HTR-8/SVneo (cell line): ENCODE data around the gene HDGF.
"Not testable (repeated sequence)": the region's sequence is repeated elsewhere in the genome, so short reads cannot be mapped to it uniquely, and the experiment has no call there.

Source experiments
- DNase-seq: peaks from one replicate; pipeline ENCODE4 v3.0.0; 2011; ENCODE audit warnings: low spot score, mixed read lengths; ENCODE audit not compliant: insufficient read length
- FAIRE-seq: peaks from 2 replicates; lab custom pipeline; 2011; peaks lifted over from hg19 to GRCh38; lab: Jason Lieb, UNC

Gene HDGF

DNA sequence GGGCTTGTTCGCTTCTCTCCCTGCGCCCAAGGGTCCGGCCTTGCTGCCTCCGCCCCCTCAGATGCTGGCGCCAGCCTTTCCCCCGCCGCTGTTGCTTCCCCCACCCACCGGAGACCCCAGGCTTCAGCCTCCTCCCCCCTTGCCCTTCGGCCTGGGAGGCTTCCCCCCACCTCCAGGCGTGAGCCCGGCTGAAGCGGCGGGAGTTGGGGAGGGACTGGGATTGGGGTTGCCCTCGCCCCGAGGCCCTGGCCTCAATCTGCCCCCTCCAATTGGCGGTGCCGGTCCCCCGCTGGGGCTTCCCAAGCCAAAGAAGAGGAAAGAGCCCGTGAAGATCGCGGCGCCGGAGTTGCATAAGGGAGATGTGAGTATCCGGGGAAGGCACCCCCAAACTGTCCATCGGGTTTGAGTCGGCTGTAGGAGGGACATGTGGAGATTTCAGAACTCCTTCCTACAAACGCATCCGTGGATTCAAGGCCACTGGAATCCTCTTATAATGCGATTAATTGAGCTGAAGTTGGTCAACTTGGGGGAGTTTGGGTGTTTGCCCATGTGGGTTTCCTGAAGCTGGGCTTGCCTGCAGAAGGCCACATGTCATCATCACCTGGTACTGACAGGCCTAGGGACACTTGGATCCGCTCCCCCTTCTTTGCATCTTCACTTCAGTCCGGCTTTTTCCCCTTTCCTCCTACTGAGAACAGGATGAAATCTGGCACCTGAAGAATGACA lies 16.6 kb upstream of the HDGF start:
- FAIRE-seq = no peak
- DNase-seq = no peak

DNA sequence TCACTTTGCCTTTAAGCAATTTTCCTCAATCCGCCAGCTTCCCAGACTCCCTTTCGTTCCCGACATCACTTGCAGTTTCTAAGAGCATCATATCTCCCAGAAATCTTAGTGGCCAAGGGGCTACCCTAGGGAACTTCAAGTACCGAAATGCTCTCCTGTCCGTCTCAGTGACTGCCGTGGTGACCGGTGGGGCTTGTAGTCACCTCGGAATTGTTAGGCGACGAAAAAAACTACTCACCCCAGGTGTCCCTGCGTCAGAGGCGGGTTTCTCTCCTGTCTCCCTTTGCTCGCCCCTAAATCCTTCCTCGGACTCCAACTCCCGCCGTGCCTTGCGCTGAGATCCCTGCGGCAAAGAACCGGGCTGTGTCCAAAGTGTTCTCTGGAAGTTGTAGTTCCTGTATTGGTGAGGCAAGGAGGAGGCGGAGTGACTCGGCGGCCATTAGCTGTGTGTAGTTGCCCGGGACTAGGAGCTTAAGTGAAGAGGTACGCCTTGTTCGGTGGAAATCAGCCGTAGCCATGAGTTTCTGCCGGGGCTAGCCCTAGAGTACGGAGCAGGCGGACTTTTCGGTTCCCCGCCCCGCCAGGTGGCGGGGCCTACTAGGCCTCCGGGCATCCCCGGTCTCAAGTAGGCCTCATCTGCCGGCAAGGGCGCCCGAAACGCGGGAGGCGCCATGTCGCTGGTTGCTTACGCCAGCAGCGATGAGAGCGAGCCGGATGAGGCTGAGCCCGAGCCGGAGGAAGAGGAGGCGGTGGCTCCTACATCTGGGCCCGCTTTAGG lies 15.8 kb upstream of the HDGF start, which contains the start of gene PRCC:
Gene PRCC, plus strand, starts transcription at position 435 of the 778 bp plus-strand sequence. Its CDS starts 237 bp downstream, at position 672.
- peak; percentile 90 for DNase-seq
- peak; percentile 9 for FAIRE-seq

DNA sequence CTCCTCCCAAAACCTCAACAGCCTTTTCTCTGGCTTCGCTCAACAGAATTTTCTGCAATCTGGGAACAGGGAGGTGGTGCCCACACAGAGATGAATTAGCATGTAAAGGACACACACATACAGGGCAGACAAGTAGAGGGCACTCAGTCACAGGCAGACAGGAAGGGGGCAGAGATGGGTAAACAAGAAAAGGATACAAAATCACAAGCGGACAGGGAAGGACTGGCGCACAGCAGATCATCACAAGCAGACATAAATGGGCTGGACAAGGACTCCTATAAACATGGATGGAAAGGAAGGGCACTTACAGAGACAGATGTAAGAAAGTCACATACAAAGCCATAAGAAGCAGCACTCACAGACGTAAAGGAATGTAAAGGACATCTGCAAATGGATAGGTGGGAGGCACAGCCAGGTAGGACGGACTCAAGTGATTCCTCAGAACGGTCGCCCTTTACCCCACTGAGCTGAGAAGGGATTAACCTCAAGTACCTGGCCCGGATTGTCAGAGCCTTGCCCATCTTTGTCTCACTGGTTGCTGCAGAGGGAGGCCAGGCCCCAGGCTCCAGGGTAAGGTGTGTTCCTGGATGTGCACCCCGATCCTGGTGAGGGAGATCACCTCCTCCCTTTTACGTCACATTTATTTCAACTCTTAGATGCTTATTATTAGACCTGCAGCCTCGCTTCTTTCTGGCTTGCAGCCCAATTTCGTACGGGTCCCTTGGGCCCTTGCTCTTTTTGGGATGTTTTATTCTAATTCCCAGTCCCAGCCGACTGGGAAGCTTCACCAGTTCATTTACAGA lies 15.0 kb upstream of the HDGF start:
- FAIRE-seq = no peak
- DNase-seq = no peak

DNA sequence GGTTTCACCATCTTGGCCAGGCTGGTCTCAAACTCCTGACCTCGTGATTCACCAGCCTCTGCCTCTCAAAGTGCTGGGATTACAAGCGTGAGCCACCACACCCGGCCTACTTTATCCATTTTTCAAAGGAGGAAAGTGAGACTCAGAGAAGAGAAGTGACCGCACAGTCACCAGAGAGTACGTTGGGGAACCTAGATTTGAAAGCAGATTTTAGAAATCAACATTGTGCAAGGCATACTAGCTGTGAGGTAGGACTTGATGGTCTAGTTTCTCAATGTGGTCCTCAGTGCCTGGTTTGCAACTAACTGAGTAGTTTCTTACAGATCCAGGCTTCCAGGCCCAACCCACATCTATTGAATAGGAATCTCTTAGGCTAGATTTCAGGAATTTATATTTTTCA lies 14.2 kb upstream of the HDGF start:
- FAIRE-seq (no peak), DNase-seq (no peak)

DNA sequence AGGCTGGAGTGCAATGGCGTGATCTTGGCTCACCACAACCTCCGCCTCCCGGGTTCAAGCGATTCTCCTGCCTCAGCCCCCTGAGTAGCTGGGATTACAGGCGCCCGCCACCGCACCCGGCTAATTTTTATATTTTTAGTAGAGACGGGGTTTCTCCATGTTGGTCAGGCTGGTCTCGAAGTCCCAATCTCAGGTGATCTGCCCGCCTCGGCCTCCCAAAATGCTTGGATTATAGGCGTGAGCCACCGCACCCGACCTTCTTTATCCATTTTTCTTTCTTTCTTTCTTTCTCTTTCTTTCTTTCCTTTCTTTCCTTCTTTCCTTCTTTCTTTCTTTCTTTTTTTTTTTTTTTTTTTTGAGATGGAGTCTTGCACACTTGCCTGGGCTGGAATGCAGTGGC lies 13.7 kb upstream of the HDGF start:
- DNase-seq, FAIRE-seq: not testable (repeated sequence)

DNA sequence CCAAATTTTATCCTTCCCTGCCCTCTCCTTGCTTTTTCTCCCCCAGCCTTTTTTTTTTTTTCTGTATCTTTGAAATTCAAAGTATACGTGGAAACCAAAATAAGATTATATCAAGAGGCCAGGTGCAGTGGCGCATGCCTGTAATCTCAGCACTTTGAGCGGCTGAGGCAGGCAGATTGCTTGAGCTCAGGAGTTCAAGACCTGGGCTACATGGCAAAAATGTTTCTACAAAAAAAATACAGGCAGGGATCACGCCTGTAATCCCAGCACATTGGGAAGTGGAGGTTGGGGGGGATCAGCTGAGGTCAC lies 9.3 kb upstream of the HDGF start:
- DNase-seq = no peak
- no peak for FAIRE-seq

DNA sequence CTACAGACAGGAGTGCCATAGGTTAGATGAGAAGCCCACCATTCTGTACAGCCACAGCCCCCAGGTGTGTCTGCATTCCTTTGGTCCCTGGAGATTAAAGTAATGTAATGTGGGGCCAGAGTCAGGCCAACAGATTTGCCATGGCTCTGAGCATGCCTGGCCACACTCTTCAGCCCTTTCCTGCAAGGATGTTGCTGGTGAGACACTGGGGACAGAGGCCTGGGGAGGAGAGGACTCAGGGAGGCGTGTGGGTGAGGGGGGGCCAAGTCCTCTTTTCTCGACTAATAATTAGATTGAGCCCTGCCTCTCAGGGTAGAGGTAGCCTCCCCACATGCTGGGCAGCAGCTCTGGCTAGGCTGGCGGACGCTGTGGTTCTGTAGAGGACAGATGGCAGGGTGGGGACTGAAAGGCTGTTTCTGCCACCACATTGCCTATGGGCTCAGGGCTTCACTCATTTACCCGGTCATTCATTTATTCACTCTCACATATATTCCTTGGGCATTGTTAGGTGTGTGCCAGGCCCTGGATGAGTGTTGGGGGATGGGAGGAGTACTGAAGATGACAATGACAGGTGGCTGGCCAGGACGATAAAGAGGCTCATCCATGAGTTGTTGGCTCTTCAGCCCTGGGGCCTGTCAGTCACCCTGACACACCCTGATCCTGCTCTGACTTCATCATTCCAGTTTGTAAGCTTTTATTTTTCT lies 8.8 kb upstream of the HDGF start:
- DNase-seq (no peak), FAIRE-seq (no peak)

DNA sequence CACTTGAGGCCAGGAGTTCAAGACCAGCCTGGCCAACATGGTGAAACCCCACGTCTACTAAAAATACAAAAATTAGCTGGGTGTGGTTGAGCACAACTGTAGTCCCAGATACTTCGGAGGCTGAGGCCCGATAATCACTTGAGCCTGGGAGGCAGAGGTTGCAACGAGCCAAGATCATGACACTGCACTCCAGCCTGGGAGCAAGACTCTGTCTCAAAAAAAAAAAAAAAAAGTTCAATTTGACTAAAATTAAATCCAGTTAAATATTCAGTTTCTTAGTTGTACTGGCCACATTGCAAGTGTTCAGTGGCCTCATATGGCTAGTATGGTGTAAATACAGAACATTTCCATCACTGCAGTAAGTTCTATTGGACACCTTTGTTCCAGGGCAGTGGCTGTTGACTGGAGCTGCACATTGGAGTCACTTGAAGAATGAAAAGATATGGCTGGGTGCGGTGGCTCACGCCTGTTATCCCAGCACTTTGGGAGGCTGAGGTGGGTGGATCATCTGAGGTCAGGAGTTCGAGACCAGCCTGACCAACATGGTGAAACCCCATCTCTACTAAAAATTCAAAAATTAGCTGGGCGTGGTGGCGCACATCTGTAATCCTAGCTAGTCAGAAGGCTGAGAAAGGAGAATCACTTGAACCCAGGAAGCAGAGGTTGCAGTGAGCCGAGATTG lies 6.2 kb upstream of the HDGF start:
- not testable (repeated sequence) for FAIRE-seq

DNA sequence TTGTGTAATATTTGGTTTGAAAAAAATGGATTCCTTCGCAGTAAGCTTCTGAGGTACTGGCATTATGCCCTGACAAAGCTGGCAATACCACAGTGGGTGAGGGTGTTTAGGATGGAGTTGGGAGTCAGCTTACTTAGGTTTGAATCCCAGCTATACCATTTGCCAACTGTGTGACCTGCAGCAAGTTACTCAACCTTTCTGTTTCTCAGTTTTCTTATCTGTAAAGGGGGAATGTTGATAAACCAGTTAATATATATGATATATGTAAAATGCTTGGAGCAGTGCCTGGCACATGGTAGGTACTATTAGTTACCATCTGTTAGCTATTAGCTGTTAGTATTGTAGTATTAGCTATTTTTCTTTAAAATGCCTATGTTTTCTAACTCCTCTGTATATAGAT lies 4.9 kb upstream of the HDGF start:
- no peak for FAIRE-seq

More for the DNA sequence above, 6.2 kb upstream of the HDGF start:
- not testable (repeated sequence) for DNase-seq

DNA sequence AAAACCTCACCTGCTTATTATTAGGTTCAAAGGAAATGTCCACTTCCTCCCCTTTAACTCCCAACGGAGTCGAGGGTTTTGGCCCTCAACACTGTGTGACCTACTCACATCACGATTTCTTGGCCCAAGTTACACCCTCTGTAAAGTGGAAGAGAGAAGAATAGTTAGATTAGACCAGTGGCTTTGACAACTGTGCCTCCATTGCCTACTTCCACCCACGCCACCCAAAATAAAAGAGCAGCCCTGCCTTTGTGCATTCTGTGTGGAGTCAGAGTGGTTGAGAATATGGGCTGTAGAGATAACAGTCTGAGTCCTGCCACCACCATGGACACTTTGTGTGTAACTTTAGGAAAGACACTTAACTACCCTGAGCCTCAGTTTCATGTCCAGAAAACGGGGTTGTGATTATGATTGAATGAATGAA lies 4.1 kb upstream of the HDGF start:
- DNase-seq (no peak), FAIRE-seq (no peak)

More for the DNA sequence above, 4.9 kb upstream of the HDGF start:
- DNase-seq = no peak

DNA sequence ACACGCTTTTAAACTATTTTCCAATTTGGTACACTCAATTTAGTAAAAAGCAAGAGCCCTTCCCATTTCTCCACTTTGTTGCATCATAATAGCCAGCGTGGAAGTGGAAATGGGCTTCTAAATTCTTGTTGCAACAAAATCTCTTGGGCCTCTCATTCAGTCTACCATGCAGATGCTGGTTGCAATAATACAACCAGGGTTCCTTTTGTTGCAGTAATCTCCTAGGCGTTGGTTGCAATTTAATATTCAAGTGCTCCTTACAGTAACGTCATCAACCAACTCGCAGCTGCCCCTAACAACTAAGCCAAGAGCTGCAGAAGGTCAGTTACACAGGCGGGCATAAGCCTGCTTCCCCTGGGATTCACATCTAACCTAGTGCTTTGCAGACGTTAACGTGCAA lies 2.7 kb upstream of the HDGF start:
- FAIRE-seq = no peak
- no peak for DNase-seq

DNA sequence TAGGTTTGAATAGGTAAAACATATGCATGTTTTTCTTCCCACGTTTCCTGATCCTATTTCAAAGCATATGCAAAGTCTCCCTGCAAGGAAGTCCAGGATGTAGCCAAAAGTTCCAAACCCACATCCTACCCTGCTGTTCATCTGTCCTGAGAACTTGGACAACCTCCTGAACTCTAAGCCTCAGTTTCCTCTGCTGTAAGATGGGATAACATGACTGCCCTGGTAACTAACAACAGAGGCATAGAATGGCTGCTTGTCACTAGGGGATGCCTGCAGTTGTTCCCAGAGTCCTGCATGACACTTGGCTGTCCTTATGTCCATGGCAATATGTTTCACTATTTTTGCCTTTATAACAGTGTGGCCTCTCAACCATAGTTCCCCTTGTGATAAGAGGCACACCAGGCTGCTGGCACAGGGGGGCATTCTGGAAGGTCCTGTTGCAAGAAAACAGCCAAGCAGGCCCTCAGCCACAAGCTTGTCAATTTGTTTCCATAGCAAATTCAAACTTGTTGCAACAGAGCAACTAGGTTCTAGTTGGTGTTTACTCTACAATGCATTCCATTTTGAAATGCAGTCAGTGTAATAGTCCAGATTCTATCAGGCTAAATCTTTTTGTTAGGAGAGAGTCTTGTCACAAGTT lies 1.5 kb upstream of the HDGF start:
- FAIRE-seq (no peak), DNase-seq (no peak)

DNA sequence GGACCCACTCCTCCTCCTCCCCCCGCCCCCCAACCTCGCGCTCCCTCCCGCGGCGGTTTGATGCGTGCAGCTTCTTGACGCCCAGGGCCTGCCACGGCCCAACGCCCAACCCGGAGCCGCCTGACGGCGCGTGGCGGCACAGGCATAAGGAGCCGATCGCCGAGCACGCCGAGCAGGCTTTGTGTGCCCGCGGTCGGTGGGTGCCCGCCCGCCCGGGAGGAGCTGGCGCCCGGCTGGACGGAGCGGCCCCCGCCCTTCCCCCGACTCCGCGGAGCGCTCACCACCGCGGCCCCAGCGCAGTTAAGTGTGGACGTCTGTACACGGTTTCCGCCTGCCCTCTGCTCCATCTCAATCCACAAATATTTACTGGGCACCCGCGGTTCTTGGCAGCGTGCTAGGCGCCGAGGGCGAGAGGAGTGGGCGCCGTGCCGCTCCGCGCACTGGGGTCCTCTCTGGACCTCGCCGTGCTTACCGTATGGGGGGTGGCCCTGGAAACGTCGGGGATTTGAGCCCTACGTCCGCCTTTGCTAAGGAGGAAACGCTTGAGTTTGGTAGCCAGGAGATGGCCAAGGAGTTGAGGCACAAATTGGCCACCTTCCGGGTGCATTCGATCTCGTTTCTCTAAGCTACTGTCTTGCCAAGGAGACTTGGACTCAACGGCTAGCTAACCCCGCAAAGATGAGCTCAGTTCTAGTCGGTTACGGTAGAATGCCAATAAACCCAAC lies 444 bp upstream of the HDGF start:
- FAIRE-seq = no peak

DNA sequence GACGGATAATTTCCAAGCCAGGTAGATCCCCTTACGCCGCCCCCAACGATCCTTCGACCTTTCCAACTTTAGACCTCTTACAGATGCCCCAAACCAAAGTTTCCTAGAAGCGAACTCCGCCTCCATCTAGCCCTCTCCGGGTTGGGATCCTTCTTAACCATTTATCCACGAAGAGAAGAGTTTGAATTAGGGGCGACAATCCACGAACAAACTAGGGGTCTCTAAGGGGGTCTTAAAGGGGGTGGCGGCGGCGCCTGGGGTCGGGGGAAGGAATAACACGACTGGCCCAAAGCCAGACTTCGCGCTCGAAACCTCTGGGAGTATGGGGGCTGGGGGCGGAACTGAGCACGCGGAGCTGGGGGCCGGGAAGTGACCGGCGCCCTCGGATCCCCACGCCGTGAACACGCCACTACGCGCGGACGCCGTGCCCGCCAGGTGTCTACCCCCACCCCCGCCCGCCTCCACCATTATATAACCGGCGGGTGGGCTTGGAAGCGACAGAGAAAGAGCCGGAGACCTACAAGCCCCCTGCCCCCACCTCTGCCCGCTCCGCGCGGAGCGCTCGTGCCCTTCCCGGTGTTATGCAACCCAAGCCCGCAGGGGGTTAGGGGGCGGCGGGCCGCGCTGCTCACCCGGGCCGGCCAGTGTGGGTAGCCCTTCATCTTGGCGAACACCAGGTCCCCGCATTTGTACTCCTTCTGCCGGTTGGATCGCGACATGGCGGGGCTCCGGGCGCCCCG lies 594 bp downstream of the HDGF start:
- DNase-seq (no peak), FAIRE-seq (no peak)

More for the DNA sequence above, 444 bp upstream of the HDGF start:
- peak; percentile 85 for DNase-seq

DNA sequence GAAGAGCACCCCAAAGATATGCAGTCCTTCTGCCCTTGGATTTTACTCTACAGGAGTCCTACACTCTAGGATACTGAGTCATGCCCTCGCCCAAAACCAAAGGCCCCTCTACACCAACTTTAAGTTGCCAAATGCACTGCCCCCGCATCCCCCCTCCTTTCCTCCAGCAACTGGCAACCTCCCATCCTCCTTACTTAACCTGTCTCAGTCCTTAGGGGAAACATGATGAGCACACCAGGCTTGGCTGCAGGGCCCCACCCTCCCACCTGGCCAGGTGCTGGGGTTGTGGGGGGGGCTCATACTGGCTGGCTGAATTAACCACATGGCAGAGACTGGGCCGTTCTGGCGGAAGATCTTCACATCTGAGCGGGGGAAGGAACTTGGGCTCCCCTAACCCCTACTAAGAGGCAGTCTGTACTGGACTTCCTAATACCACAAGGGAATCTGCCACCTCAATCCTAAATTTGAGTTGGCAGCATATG lies 1.2 kb downstream of the HDGF start:
- no peak for DNase-seq
- no peak for FAIRE-seq

DNA sequence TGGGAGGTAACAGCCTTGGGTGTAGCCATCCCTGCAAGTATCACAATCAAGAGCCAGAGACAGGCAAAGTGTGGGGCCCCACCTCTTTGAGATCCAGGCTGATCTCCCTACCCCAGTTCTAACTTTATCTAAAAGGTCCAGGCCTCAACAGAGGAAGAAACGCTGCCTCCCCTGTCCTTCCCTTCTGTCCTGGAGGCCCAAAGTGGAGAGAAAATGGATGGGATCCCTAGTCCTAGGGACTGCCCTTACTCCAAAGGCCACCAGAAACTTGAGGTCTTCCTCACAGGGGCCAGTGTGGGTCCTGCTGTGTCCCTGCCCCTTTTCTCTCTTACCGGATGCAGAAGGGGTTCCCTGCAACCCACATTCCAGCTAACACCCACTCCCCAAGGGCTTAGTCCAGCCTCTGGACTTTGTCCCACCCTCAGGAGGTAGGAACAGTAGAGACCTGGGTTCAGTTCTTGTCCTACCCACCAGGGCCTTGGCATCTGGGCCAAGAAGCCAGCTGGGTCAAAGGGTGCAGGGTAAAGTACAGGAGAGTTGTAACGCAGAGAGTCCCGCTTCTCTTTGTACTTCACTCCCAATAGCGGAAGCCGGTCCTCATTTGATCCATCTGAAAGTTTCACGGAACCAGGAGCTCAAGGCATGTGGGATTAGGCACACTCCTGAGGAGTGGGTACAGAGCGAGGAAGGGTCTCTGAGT lies 1.9 kb downstream of the HDGF start:
- FAIRE-seq = no peak
- DNase-seq = no peak
